Muscle of leg (tissue), 11 donors: ENCODE measurements around the gene FAM13A. TPM values are rescaled to one million over a fixed set of nuclear protein-coding genes. Genes with fewer than 3 reads are reported as not detected.
A peak's percentile ranks its signal among the peaks of the same experiment; 100 is the strongest.
"Not testable (repeated sequence)": the region's sequence is repeated elsewhere in the genome, so short reads cannot be mapped to it uniquely, and the experiment has no call there.

Experiments used
- DNase-seq: peaks from one replicate; pipeline ENCODE4 v3.0.0; 2013
- H3K27ac ChIP-seq: one replicate; pipeline ENCODE4 v1.5.1; 2013; ENCODE audit warnings: mild to moderate bottlenecking, low read length, control low read depth
- H3K27me3 ChIP-seq: one replicate; pipeline ENCODE4 v1.6.1; 2013; ENCODE audit warnings: low read length; ENCODE audit not compliant: control insufficient read depth, insufficient read depth
- H3K36me3 ChIP-seq: one replicate; pipeline ENCODE4 v1.6.1; 2013; ENCODE audit warnings: low read length; ENCODE audit not compliant: control insufficient read depth, insufficient read depth
- H3K4me1 ChIP-seq: one replicate; pipeline ENCODE4 v1.6.1; 2013; ENCODE audit warnings: low read length; ENCODE audit not compliant: control insufficient read depth, insufficient read depth
- H3K4me3 ChIP-seq: one replicate; pipeline ENCODE4 v1.5.1; 2013; ENCODE audit warnings: low read length, control low read depth
- H3K9me3 ChIP-seq: replicated peaks from 2 replicates; pipeline ENCODE4 v1.6.1; 2013; ENCODE audit warnings: low read depth, low read length; ENCODE audit not compliant: control insufficient read depth
- WGBS: methylation state at CpG from one replicate; pipeline ENCODE4 v1.1.5; 2013; ENCODE audit warnings: missing lambda C conversion rate; ENCODE audit not compliant: insufficient coverage; 5-methylcytosine and 5-hydroxymethylcytosine counted together
- polyA plus RNA-seq, 8 donors: library from polyadenylated mRNA; unstranded; fragments of 120-200 nt; gene quantifications; one replicate each; pipeline versions ENCODE4 v1.2.1 to v1.2.3, GENCODE V29; 2013; ENCODE audit warnings: inconsistent platforms in 1 of 8, low replicate concordance in 1 of 8; ENCODE audit not compliant: insufficient read length in 8 of 8, insufficient read depth in 1 of 8
- total RNA-seq: library from RNA; stranded (reverse); fragments of 120-200 nt; gene quantifications from one replicate; pipeline ENCODE4 v1.2.4, GENCODE V29; 2013

Gene FAM13A
- total and polyA plus RNA-seq, 9 donors: 23.8 to 40.2 (median 29.7) TPM

DNA sequence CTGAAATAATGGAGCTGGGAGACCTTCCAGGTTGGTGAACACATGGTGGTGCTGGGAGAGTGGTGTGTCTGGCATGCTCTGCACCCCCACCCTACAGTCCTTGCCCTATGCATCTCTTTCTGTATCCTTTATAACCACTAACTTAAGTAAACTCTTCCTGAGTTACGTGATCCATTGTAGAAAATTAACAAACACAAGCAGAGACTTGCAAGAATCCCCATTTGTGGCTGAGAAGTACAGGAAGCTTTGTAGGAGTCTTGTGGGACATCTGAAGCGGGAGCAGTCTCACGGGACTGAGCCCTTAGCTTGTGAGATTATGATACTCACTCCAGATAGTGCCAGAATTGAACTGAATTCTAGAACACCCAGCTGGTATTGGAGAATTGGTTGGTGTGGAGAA lies 14.3 kb upstream of the FAM13A start:
- no CpG with 5 or more reads among the region's 3 CpGs for WGBS

DNA sequence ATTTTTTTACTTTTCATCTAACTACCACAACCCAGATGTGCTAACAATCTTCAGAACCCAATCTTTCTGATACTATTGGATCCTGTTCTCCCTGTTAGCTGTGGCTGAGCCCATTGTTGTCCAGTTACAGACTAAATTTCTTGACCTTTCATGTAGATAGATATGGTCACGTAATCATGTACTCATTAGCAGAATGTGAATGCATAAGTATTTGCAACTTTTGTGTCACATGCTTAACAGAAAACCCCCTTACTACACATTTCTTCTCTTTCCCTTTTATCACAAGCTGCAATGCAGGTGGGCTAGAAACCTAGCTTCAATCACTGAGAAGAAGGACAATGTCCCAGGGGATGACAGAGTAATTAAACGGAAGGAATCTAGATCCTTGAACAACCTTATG lies 13.1 kb upstream of the FAM13A start:
- H3K4me3 ChIP-seq: no peak overlapping the region
- WGBS: no CpG with 5 or more reads among the region's 2 CpGs
- no peak overlapping the region for H3K27ac ChIP-seq
- H3K4me1 ChIP-seq: peaks cover 11% of the 10 kb centered on the region
- H3K27me3 ChIP-seq: no peaks in the 10 kb centered on the region
- H3K36me3 ChIP-seq: no peaks in the 10 kb centered on the region
- DNase-seq: no peak
- H3K9me3 ChIP-seq: no peaks in the 10 kb centered on the region

More for the DNA sequence above, 14.3 kb upstream of the FAM13A start:
- Histone ChIP-seq H3K4me1 (peaks cover 11% of the 10 kb centered on the region), H3K27ac (no peak overlapping the region), H3K27me3 (no peaks in the 10 kb centered on the region), H3K9me3 (no peaks in the 10 kb centered on the region), H3K36me3 (no peaks in the 10 kb centered on the region), H3K4me3 (no peak overlapping the region)
- DNase-seq: no peak

DNA sequence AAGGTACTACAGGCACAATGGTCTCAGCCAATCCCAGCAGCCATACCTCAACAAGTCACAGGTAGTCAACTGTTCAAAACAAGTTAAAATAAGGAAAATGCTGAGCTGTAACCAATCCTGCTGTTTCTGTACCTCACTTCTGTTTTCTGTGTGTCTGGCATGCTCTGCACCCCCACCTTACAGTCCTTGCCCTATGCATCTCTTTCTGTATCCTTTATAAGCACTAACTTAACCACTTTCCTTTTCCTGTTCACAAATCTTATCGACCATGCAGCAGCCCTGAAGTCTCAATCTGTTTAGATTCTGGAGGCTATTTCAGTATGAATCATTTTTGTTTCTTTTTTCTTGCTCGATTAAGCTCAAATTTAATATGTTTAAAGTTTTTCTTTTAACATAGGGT lies 12.5 kb upstream of the FAM13A start:
- Histone ChIP-seq H3K36me3 (no peaks in the 10 kb centered on the region), H3K27ac (no peak overlapping the region), H3K4me3 (no peak overlapping the region), H3K9me3 (no peaks in the 10 kb centered on the region), H3K4me1 (peaks cover 11% of the 10 kb centered on the region), H3K27me3 (no peaks in the 10 kb centered on the region)
- DNase-seq: no peak
- no CpG with 5 or more reads among the region's 2 CpGs for WGBS

DNA sequence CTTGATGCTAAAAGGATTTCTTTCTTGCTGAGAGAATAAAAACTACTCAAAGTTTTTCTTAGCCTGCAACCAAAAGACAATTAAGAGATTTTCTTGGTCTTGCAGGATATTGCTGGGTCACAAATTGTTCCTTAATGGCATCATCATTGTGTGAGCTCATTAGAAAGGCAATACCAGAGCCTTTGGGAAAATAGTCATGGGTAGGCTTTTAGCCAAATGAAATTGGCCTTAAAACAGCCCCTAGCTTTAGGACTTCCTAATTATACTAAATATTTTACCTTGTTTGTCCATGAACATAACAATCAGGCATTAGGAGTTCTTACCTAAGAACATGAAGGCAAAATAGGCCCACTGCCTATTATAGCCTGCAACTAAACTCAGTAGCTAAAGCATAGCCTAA lies 10.4 kb upstream of the FAM13A start:
- no peak overlapping the region for H3K4me3 ChIP-seq
- H3K9me3 ChIP-seq: no peaks in the 10 kb centered on the region
- H3K36me3 ChIP-seq: no peaks in the 10 kb centered on the region
- no peaks in the 10 kb centered on the region for H3K4me1 ChIP-seq
- no peaks in the 10 kb centered on the region for H3K27me3 ChIP-seq
- H3K27ac ChIP-seq: no peak overlapping the region
- no peak for DNase-seq

DNA sequence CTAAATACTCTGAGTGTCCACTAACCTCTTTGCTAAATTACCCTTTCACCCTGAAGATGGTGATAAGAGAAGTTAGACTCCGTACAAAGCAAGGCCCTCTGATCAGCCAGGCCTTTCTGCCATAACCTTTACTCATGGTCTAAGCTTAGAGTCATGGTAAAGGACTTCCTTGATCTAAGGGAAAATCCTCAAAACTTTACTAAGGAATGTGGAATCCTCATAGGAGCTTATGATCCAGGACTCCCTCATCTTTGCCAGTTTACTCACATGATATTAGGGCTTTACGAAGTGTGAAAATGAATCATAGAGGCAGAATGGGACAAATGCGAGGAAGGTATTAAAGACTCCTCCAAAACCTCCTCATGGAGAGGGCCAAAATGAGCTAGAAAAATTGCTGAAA lies 7.9 kb upstream of the FAM13A start:
- no peak for DNase-seq
- no peaks in the 10 kb centered on the region for H3K4me1 ChIP-seq
- H3K27ac ChIP-seq: no peak overlapping the region
- no peaks in the 10 kb centered on the region for H3K36me3 ChIP-seq
- no peaks in the 10 kb centered on the region for H3K9me3 ChIP-seq
- WGBS: no CpG with 5 or more reads among the region's 3 CpGs
- H3K4me3 ChIP-seq: no peak overlapping the region
- H3K27me3 ChIP-seq: no peaks in the 10 kb centered on the region

DNA sequence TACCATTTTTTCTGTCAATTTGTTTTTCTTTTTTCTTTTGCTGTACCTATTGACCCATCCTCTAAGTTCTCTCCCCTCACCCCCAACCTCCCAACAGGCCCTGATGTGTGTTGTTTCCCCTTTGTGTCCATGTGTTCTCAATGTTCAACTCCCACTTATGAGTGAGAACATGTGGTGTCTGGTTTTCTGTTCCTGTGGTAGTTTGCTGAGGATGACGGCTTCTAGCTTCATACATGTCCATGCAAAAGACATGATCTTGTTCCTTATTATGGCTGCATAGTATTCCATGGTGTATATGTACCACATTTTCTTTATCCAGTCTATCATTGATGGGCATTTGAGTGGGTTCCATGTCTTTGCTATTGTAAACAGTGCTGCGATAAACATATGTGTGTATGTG lies 859 bp upstream of the FAM13A start:
- not testable (repeated sequence) for H3K36me3 ChIP-seq, H3K4me1 ChIP-seq, H3K4me3 ChIP-seq, DNase-seq, H3K27me3 ChIP-seq, H3K9me3 ChIP-seq
- peak overlapping the region; percentile 93 for H3K27ac ChIP-seq
- WGBS: no CpG with 5 or more reads among the region's 2 CpGs

DNA sequence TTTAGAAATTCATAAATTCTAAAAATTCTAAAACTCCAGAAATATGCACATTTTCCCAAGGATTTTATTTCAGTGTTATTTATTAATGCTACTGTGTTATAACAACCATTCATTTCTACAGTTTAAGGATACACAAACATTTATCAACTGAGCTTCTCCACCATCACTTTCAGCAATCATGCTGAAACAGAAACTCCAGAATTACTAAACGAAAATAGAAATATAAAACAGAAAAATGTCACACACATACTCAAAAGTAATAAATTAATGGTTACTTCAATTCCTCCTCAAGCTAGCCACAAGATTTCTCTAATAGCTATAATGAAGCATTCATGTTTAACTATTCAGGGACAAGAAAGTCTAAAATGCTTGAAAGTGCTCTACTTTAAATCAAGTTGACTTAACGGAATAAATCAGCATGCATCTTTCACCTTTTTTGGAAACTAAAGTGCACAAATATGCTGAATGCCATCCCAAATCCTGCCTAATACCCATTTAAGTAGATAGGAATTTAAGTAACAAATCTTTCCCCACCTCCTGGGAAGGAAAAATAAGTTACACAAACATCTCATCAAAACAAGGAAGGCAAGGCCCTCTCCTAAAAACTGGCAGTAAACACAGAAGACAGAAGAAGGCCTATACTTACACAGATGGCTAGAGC lies 563 bp downstream of the FAM13A start:
- H3K36me3 ChIP-seq: no peaks in the 10 kb centered on the region
- peaks cover under 1% of the 10 kb centered on the region for H3K9me3 ChIP-seq
- peak overlapping the region; percentile 60 for H3K4me3 ChIP-seq
- H3K27ac ChIP-seq: peak overlapping the region; percentile 93
- DNase-seq: peak; percentile 4
- no peaks in the 10 kb centered on the region for H3K27me3 ChIP-seq
- no CpG with 5 or more reads among the region's 2 CpGs for WGBS
- no peaks in the 10 kb centered on the region for H3K4me1 ChIP-seq

DNA sequence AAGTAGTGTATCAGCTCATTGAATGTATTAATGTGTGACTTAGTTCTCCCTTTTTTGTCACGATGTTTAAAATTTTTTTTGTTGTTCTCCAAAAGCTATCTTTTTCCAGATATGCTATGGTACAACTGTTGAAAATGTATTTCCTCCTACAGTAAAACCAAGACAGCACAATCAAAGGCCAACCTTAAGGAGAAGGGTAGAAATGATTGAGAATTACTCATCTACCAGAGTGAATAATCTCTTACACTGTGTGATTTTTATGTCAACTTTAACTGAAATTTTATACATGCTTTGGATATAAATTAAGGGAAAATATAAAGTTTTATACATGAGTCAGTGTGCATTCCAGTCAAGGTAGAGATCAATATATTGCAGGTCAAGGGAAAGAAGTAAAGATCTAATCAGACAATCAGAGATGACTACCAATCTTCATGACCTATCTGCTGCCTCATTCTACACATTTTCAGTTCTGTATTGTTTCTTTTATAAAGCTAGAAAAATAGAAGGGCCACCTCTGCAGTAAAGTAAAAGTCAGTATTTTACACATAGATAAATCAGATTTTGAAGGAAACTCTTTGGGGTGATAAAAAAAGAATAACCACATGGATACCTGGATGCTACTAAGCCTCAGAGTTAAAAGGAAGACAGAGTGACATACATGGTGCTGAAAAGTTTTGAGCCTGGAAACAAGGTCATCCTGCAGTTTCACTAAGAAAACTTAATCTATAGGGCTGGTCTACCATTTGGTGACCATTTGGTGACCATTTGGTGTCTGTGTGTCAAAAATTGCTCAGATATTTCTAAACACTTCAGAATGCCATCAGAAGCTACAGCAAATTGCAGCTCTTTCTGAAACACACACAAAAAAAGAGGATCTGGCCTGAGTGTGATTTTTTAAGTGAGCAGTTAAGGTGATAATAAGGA lies 1.6 kb downstream of the FAM13A start:
- Histone ChIP-seq H3K4me3 (peak overlapping the region; percentile 60), H3K27me3 (no peaks in the 10 kb centered on the region), H3K4me1 (no peaks in the 10 kb centered on the region), H3K27ac (no peak overlapping the region), H3K9me3 (peaks cover 4% of the 10 kb centered on the region), H3K36me3 (no peaks in the 10 kb centered on the region)
- no CpG with 5 or more reads among the region's 1 CpG for WGBS
- DNase-seq: peak; percentile 11

DNA sequence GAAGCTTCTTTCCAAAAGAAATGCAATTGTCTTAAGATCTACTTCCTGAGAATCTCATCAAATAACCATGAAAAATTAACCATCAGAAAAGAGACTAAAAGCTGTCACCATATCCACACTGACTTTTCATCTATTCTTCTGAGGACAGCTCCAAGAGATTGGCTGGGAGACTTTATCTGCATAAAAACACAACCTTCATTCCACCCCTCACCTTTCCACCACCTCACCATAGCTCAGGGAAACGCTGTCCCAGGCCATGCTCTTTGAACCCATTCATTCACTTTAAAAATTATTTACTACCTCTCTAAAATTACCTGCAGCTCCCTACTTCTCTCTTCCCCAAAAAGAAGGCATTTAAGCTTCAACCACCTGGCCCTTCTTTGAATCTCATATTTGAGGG lies 2.4 kb downstream of the FAM13A start:
- H3K9me3 ChIP-seq: peaks cover 4% of the 10 kb centered on the region
- no peak overlapping the region for H3K4me3 ChIP-seq
- H3K36me3 ChIP-seq: no peaks in the 10 kb centered on the region
- H3K27ac ChIP-seq: no peak overlapping the region
- WGBS: 20% methylated on average over 1 of the region's 1 CpG
- no peaks in the 10 kb centered on the region for H3K4me1 ChIP-seq
- no peaks in the 10 kb centered on the region for H3K27me3 ChIP-seq
- no peak for DNase-seq

DNA sequence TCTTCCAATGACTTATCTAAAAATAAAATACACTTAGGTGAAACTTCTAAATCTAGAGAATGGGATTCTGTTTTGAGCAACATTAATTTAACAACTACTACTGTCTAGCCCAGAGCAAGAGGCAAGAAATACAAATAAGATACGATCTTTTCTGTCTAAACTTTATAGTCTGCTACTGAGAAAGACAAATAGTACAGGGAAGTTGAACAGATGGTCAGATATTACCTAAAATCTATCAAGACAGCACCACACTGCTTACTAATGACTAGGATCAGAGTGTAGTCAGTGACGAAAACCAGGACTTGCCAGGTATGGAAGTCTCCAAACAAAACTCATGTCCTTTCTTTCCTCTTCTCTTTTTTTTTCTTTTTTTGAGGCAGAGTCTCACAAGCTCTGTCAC lies 7.1 kb downstream of the FAM13A start:
- Histone ChIP-seq H3K27ac (no peak overlapping the region), H3K27me3 (no peaks in the 10 kb centered on the region), H3K4me1 (no peaks in the 10 kb centered on the region), H3K36me3 (no peaks in the 10 kb centered on the region), H3K4me3 (no peak overlapping the region), H3K9me3 (peaks cover 4% of the 10 kb centered on the region)
- no peak for DNase-seq
- 100% methylated on average over 1 of the region's 2 CpGs for WGBS
